ENCODE data around the gene POLR3C.
"Not testable (repeated sequence)": the region's sequence is repeated elsewhere in the genome, so short reads cannot be mapped to it uniquely, and the experiment has no call there.

The POLR3C gene

DNA sequence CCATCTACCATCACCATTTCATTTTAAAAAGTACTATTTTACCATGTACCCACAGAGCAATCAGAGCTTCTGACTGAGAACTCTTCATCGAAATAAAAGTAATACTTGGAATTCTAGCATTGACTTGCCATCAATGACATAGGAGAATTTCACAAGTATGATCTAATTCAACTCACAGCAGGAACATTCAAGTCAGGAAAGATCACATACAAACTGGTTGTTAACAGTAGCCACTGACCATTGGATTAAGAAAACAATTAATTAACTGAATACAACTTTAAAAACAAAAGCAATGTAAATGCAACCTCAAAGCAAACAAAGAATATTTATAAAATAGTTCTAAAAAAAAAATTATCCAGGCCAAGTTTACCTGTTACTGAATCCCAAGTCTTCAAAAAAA lies 18.9 kb upstream of the POLR3C start:
- no peak overlapping the region for H3K27ac ChIP-seq
- TF ChIP-seq, protein P1, sequence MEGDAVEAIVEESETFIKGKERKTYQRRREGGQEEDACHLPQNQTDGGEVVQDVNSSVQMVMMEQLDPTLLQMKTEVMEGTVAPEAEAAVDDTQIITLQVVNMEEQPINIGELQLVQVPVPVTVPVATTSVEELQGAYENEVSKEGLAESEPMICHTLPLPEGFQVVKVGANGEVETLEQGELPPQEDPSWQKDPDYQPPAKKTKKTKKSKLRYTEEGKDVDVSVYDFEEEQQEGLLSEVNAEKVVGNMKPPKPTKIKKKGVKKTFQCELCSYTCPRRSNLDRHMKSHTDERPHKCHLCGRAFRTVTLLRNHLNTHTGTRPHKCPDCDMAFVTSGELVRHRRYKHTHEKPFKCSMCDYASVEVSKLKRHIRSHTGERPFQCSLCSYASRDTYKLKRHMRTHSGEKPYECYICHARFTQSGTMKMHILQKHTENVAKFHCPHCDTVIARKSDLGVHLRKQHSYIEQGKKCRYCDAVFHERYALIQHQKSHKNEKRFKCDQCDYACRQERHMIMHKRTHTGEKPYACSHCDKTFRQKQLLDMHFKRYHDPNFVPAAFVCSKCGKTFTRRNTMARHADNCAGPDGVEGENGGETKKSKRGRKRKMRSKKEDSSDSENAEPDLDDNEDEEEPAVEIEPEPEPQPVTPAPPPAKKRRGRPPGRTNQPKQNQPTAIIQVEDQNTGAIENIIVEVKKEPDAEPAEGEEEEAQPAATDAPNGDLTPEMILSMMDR (IDR thresholded peaks at IDR 0.05), result no peak

DNA sequence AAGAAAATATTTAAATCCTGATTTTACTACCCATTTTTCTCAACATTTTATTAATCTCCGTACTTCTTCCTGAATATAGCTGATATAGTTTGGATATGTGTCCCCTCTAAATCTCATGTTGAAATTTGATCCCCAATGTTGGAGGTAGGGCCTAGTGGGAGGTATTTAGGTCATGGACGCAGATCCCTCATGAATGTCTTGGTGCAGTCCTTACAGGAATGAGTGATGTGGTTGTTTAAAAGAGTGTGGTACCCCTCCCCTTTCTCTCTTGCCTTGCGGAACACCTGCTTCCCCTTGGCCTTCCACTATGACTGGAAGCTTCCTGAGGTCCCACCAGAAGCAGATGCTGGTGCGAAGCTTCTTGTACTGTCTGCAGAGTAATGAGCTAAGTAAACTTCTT lies 17.6 kb upstream of the POLR3C start:
- H3K27ac ChIP-seq, result no peak overlapping the region
- TF ChIP-seq, protein P1 (IDR thresholded peaks at IDR 0.05), result no peak
- no peak for TF ChIP-seq ZFX (IDR thresholded peaks at IDR 0.05; ENCODE audit: borderline replicate concordance)

DNA sequence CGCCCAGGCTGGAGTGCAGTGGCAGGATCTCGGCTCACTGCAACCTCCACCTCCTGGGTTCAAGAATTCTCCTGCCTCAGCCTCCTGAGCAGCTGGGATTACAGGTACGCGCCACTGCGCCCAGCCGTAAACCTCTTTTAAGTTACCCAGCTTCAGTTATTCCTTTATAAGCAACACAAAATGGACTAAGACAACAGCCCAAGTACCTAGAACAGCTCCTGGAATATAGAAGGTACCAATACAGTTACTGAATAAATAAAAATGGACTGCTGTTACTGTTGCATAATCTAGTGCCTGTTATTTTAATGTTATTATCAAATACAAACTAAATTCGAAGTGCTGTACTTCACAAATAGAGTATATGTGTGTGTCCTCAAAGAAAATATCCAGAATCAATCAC lies 17.2 kb upstream of the POLR3C start:
- H3K27ac ChIP-seq, result no peak overlapping the region
- TF ChIP-seq, protein P1 (IDR thresholded peaks at IDR 0.05), result no peak
- no peak for TF ChIP-seq ZFX (IDR thresholded peaks at IDR 0.05; ENCODE audit: borderline replicate concordance)

DNA sequence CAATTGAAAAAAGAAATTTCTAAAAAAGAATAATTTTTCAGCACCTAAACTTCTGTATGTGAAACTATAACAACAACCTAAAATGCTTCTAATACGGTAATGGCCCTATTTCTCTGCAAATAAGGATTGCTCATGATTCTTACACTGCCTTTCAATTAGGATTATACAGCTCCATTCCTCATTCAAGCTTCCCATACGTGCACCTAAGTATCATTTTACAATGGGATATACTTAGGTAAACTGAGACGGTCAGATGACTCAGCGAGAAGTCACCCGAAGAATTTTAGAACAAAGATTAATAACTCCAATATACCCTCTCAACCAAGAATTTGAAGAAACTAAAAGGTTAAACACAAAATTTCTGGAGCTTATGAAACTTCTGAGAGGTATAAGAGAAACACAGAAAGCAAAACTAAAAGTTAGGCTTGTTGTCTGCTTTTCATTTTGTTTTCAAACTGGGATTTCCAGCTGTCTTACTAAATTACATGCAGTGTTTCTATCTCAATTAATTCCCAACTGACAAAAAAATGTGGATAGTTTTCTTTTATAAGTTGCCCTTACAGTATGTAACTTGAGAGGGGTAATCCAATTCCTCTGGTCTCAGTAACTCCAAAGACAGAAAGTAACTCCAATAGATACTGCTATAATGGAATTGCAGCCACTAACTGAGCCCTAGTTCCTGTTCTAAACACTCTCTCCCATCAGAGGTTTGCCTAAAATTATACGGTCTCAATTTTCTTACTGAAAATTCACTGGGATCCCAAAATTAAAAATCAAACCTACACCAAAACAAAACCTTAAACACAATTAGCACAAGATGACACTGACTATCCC lies 10.8 kb upstream of the POLR3C start:
- not testable (repeated sequence) for H3K27ac ChIP-seq

DNA sequence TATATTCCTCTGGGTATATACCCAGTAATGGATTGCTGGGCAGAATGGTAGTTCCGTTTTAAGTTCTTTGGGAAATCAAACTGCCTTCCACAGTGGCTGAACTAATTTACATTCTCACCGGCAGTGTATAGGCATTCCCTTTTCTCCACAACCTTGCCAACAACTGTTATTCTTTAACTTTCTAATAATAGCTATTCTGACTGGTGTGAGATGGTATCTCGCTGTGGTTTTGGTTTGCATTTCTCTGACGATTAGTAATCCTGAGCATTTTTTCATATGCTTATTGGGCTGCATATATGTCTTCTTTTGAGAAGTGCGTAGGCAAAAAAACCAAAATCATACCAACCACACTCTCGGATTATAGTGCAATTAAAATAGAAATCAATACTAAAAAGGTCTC lies 5.9 kb upstream of the POLR3C start:
- not testable (repeated sequence) for H3K27ac ChIP-seq

DNA sequence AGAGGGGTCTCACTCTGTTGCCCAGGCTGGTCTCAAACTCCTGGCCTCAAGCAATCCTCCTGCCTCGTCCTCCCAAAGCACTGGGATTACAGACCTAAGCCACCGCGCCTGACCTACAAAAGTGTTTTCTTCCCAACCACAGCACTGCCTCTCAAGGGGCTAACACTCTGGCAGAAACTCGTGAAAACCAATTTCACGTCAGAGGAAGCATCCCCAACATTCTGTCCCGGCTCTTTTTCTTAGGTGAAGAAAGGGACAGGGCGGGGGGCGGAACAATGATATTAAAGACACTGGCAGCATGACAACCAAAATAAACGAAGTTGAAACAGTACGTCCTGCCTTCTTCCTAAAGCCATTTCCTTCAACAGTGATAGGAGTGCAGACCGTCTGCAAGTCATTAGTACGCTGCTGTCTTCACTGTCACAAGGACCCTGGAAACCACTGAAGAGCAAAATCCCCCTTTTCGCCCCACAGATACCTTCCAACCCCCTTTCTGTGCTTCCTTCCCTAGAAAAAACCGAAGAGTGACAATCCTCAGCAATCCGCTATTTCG lies 1.1 kb upstream of the POLR3C start:
- H3K27ac ChIP-seq, result not testable (repeated sequence)

DNA sequence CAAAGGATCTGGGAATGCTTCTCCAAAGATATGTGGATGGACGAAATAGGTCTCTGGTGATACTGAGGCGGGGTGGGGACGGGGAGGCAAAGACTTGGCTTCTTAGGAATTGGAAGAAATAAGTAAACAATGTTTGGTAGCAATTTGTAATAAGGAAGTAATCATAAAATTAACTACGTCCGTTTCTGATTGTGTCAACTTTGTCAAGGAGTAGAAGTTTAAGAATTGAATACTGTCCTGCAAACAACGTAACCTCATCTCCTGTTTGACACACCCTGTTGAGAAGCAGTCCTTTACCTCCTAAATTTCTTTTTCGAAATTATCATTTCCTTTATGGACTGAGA lies 471 bp downstream of the POLR3C start:
- H3K27ac ChIP-seq, result peak overlapping the region; percentile 91
- TF ChIP-seq ZFX (IDR thresholded peaks at IDR 0.05; ENCODE audit: borderline replicate concordance), result no peak
- TF ChIP-seq, protein P1 (IDR thresholded peaks at IDR 0.05), result no peak

DNA sequence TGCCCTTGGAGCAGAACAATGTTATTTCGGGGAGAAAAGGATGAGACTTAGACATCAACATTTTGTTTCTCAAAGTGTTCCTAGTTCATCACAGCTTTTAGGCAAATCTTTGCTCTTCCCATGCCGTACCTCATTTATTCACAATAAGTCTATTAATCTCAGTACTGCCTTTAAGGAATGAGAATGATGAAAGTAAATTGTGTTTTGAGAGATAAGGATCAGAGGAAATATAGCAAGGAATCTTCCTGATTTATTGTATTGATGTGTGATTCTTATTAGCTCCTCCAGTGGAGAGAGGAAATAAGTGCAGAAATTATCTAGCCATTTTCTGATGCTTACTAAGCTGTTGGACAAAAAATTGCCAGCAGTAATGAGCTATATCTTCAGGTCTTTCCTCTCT lies 2.0 kb downstream of the POLR3C start:
- TF ChIP-seq, protein P1 (IDR thresholded peaks at IDR 0.05), result no peak
- no peak for TF ChIP-seq ZFX (IDR thresholded peaks at IDR 0.05; ENCODE audit: borderline replicate concordance)
- peak overlapping the region; percentile 91; the same call in 1 of the 2 replicates for H3K27ac ChIP-seq

DNA sequence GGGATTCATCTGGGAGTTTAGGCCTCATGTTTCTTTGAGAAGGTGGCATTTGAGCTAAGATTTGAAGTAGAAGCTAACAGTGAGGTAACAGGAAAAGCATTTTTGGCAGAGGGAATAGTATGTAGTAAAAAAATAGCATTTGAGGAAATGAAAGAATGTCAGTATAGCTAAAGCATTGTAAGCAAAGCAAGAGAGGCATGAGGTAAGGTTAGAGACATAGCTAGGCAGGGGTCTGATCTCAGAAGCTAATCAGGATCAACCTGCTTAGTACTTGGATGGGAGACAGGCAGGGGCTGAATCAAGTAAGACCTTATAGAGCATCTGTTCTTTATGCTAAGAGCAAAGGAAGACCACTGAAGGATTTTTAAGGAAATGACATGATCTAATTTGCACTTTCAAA lies 4.0 kb downstream of the POLR3C start:
- TF ChIP-seq, protein P1 (IDR thresholded peaks at IDR 0.05), result no peak
- TF ChIP-seq ZFX (IDR thresholded peaks at IDR 0.05; ENCODE audit: borderline replicate concordance), result no peak
- no peak overlapping the region for H3K27ac ChIP-seq
